HepG2 (cell line): ENCODE data around the gene KCTD19. TPM values are rescaled to one million over a fixed set of nuclear protein-coding genes. Genes with fewer than 3 reads are reported as not detected.

ENCODE experiments used
- FOXA3 ChIP-seq: IDR thresholded peaks from 2 replicates; pipeline ENCODE4 v1.6.1; 2016; ENCODE audit warnings: missing genetic modification reagents, missing compliant biosample characterization
- HOXA7 ChIP-seq: sonication (generic); formaldehyde crosslinking; IDR thresholded peaks from 2 replicates; pipeline ENCODE4 v1.8.1; 2022; ENCODE audit warnings: mild to moderate bottlenecking, missing genetic modification reagents, moderate library complexity
- KLF6 ChIP-seq: IDR thresholded peaks from 2 replicates; pipeline ENCODE4 v1.8.0; 2016; ENCODE audit warnings: missing biosample characterization, missing genetic modification reagents
- NR1H2 ChIP-seq: sonication (generic); formaldehyde crosslinking; IDR thresholded peaks from 2 replicates; pipeline ENCODE4 v1.8.1; 2022; ENCODE audit warnings: low read depth, missing genetic modification reagents, borderline replicate concordance
- RARA ChIP-seq: IDR thresholded peaks from 2 replicates; pipeline ENCODE4 v1.6.1; 2016; ENCODE audit warnings: missing genetic modification reagents, missing compliant biosample characterization
- SRSF1 ChIP-seq: fragments of 200-400 bp; formaldehyde crosslinking; optimal IDR thresholded peaks from 2 replicates; pipeline ENCODE3; 2017; ENCODE audit warnings: mild to moderate bottlenecking, low read depth, low read length, moderate library complexity
- TBL1XR1 ChIP-seq: fragments of 150-350 bp; IDR thresholded peaks from 2 replicates; pipeline ENCODE4 v1.6.1; 2014; ENCODE audit warnings: borderline replicate concordance, low read length; ENCODE audit not compliant: partially characterized antibody
- TP53 ChIP-seq: sonication (generic); formaldehyde crosslinking; conservative IDR thresholded peaks from 2 replicates; pipeline ENCODE4 v1.4.0; 2020; ENCODE audit warnings: missing genetic modification reagents
- ZNF230 ChIP-seq: sonication (generic); formaldehyde crosslinking; IDR thresholded peaks from 2 replicates; pipeline ENCODE4 v1.4.0; 2020; ENCODE audit warnings: mild to moderate bottlenecking, missing genetic modification reagents
- ZNF337 ChIP-seq: sonication (generic); formaldehyde crosslinking; IDR thresholded peaks from 2 replicates; pipeline ENCODE4 v1.5.1; 2020; ENCODE audit warnings: missing genetic modification reagents, low read depth, mild to moderate bottlenecking, borderline replicate concordance
- ZNF432 ChIP-seq: sonication (generic); formaldehyde crosslinking; IDR thresholded peaks from 2 replicates; pipeline ENCODE4 v1.5.0; 2020; ENCODE audit warnings: missing genetic modification reagents, mild to moderate bottlenecking, borderline replicate concordance
- ZNF550 ChIP-seq: sonication (generic); formaldehyde crosslinking; IDR thresholded peaks from 2 replicates; pipeline ENCODE4 v1.4.0; 2020; ENCODE audit warnings: mild to moderate bottlenecking, missing genetic modification reagents, borderline replicate concordance
- polyA plus RNA-seq, 8 experiments: library from polyadenylated mRNA; depleted of rRNA in 3 of 8; stranded (reverse) in 7 of 8; unstranded in 1 of 8; fragments of >200 nt; fragmentation: Illumina TruSeq in 4 of 8; extraction: Trizol in 4 of 8; gene quantifications; 2 replicates each; pipeline versions ENCODE4 v1.2.1 to v1.2.3, GENCODE V29; 2011 to 2016; ENCODE audit warnings: low read depth in 4 of 8, missing spikeins in 1 of 8, mixed read lengths in 1 of 8; ENCODE audit not compliant: insufficient read depth in 1 of 8
- total RNA-seq, 5 experiments: library from RNA; depleted of rRNA; stranded (reverse); fragments of >200 nt; fragmentation: Illumina TruSeq; extraction: Trizol; gene quantifications; 2 replicates each; pipeline ENCODE4 v1.2.3, GENCODE V29; 2016; ENCODE audit warnings: low read depth in 1 of 5
- TF ChIP-seq, protein P1 (sequence below), 2 experiments: sonication (generic) in 1 of 2; formaldehyde crosslinking in 1 of 2; IDR thresholded peaks; 2 replicates each; pipeline versions ENCODE4 v1.4.0 to v1.6.1; 2016 to 2020; ENCODE audit warnings: borderline replicate concordance in 1 of 2, low read depth in 1 of 2, mild to moderate bottlenecking in 1 of 2, missing genetic modification reagents in 1 of 2
- TF ChIP-seq, protein P2 (sequence below): sonication (generic); formaldehyde crosslinking; IDR thresholded peaks from 2 replicates; pipeline ENCODE4 v1.8.1; 2023; ENCODE audit warnings: mild to moderate bottlenecking, inconsistent platforms, moderate library complexity, missing genetic modification reagents, borderline replicate concordance
- TF ChIP-seq, protein P3 (sequence below): sonication (generic); formaldehyde crosslinking; IDR thresholded peaks from 2 replicates; pipeline ENCODE4 v1.8.1; 2023; ENCODE audit warnings: mild to moderate bottlenecking, missing genetic modification reagents, borderline replicate concordance
- TF ChIP-seq, protein P4 (sequence below): sonication (generic); formaldehyde crosslinking; IDR thresholded peaks from 2 replicates; pipeline ENCODE4 v1.8.0; 2022; ENCODE audit warnings: mild to moderate bottlenecking, missing genetic modification reagents
- TF ChIP-seq, protein P5 (sequence below): sonication (generic); formaldehyde crosslinking; IDR thresholded peaks from 2 replicates; pipeline ENCODE4 v1.8.0; 2022; ENCODE audit warnings: mild to moderate bottlenecking, missing genetic modification reagents, moderate library complexity

KCTD19 gene
- total and polyA plus RNA-seq, 2 of the 13 experiments (the other 11 are each of a cell fraction or from before 2014, with no cell fraction given): not detected

DNA sequence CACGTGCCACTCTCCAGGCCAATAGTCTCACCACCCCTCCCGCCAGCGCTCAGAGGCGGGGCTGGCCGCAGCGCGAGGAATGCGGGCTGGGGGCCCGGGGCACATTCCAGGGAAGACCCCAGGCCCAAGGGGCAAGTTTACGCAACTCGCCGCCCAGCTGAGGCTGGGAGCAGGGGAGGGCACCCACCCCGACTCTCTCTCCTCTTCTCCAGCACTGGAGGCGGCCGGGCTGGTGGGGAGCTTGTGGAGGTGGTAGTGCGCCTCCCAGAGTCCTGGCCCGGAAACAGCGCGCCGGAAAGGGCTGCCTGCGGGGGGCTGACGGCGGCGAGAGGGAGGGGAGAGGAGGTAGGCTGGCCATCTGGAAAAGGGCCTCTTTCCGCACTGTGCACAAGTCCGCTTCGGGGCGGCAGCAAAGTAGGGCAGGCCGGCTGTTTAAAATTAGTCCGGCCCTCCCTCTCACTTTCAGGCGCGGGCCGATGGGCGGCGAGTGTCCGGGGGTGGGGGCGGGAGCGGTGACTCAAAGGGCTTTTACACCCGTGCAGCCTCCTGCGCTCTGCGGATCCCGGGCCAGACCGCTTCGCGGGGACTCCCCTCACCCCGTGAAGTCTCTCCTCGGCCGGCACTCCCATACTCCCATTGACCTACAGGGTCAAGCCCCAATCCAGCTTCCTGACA, 80.3 kb downstream of the KCTD19 start (continued):
- TF ChIP-seq ZNF432 (CRISPR knock-in tag): no peak
- TF ChIP-seq, protein P1, sequence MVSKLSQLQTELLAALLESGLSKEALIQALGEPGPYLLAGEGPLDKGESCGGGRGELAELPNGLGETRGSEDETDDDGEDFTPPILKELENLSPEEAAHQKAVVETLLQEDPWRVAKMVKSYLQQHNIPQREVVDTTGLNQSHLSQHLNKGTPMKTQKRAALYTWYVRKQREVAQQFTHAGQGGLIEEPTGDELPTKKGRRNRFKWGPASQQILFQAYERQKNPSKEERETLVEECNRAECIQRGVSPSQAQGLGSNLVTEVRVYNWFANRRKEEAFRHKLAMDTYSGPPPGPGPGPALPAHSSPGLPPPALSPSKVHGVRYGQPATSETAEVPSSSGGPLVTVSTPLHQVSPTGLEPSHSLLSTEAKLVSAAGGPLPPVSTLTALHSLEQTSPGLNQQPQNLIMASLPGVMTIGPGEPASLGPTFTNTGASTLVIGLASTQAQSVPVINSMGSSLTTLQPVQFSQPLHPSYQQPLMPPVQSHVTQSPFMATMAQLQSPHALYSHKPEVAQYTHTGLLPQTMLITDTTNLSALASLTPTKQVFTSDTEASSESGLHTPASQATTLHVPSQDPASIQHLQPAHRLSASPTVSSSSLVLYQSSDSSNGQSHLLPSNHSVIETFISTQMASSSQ (IDR thresholded peaks at IDR 0.05; ENCODE audit: low read depth): no peak
- TF ChIP-seq, protein P1 (CRISPR knock-in tag; IDR thresholded peaks at IDR 0.05; ENCODE audit: borderline replicate concordance): peak; percentile 88
- peak; percentile 14 for TF ChIP-seq TBL1XR1
- TF ChIP-seq RARA: peak; percentile 70
- TF ChIP-seq ZNF230: peak; percentile 74
- TF ChIP-seq FOXA3 (CRISPR knock-in tag): peak; percentile 68; the same call in 1 of the 2 replicates
- peak; percentile 73 for TF ChIP-seq KLF6
- TF ChIP-seq TP53 (CRISPR knock-in tag): peak; percentile 61; the same call in 1 of the 2 replicates
- no peak for TF ChIP-seq HOXA7 (CRISPR knock-in tag)
- TF ChIP-seq ZNF337: 0 out of 2 replicates have a peak, but pooled peaks have one; percentile 55
- no peak for TF ChIP-seq NR1H2
- TF ChIP-seq, protein P2, sequence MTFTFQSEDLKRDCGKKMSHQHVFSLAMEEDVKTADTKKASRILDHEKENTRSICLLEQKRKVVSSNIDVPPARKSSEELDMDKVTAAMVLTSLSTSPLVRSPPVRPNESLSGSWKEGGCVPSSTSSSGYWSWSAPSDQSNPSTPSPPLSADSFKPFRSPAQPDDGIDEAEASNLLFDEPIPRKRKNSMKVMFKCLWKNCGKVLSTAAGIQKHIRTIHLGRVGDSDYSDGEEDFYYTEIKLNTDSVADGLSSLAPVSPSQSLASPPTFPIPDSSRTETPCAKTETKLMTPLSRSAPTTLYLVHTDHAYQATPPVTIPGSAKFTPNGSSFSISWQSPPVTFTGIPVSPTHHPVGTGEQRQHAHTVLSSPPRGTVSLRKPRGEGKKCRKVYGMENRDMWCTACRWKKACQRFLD (CRISPR knock-in tag): peak; percentile 89
- TF ChIP-seq ZNF550 (CRISPR knock-in tag): peak; percentile 64; the same call in 1 of the 2 replicates
- TF ChIP-seq, protein P3, sequence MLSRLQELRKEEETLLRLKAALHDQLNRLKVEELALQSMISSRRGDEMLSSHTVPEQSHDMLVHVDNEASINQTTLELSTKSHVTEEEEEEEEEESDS (CRISPR knock-in tag): peak; percentile 85; the same call in 1 of the 2 replicates
- TF ChIP-seq, protein P4, sequence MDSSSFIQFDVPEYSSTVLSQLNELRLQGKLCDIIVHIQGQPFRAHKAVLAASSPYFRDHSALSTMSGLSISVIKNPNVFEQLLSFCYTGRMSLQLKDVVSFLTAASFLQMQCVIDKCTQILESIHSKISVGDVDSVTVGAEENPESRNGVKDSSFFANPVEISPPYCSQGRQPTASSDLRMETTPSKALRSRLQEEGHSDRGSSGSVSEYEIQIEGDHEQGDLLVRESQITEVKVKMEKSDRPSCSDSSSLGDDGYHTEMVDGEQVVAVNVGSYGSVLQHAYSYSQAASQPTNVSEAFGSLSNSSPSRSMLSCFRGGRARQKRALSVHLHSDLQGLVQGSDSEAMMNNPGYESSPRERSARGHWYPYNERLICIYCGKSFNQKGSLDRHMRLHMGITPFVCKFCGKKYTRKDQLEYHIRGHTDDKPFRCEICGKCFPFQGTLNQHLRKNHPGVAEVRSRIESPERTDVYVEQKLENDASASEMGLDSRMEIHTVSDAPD (CRISPR knock-in tag): peak; percentile 82
- TF ChIP-seq, protein P5, sequence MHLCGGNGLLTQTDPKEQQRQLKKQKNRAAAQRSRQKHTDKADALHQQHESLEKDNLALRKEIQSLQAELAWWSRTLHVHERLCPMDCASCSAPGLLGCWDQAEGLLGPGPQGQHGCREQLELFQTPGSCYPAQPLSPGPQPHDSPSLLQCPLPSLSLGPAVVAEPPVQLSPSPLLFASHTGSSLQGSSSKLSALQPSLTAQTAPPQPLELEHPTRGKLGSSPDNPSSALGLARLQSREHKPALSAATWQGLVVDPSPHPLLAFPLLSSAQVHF (CRISPR knock-in tag): no peak; the same call in 1 of the 2 replicates
- TF ChIP-seq SRSF1: peak; percentile 90
